PC-9 (cell line): ENCODE data around the gene EIF4A3. TPM values are rescaled to one million over a fixed set of nuclear protein-coding genes. Genes with fewer than 3 reads are reported as not detected.

Experiments
- BruUV-seq: library from RNA; stranded (reverse); fragments of 400-500 nt; replicated peaks from 2 replicates; lab custom pipeline; 2021; lab: Mats Ljungman, UMichigan
- CTCF ChIA-PET: fragments of 300-600 bp; sonication (Branson Sonifier 250); formaldehyde crosslinking; loops from one replicate; lab custom pipeline; 2022; ENCODE audit warnings: antibody characterized with exemption; lab: Charles Lee
- POLR2A ChIA-PET: fragments of 300-600 bp; sonication (Branson Sonifier 250); formaldehyde crosslinking; loops from one replicate; lab custom pipeline; 2022; ENCODE audit warnings: antibody characterized with exemption; ENCODE audit not compliant: unreplicated experiment; lab: Charles Lee
- DNase-seq, 2 experiments: peaks; one replicate each; pipeline versions ENCODE4 v3.0.0 to v3.0.0-alpha.2; 2015 to 2022; ENCODE audit warnings: mixed read lengths in 1 of 2
- H2AFZ ChIP-seq: fragments of 200-600 bp; sonication (generic); 2 replicates; pipeline ENCODE4 v1.8.1; 2017; ENCODE audit warnings: antibody characterized with exemption
- H3F3A ChIP-seq: fragments of 200-600 bp; sonication (generic); 2 replicates; pipeline ENCODE4 v1.8.1; 2017; ENCODE audit warnings: antibody characterized with exemption, mild to moderate bottlenecking, low read depth; ENCODE audit not compliant: insufficient read depth
- H3K27ac ChIP-seq: fragments of 200-600 bp; sonication (generic); 2 replicates; pipeline ENCODE4 v1.6.1; 2016; ENCODE audit warnings: mixed run types
- H3K27me3 ChIP-seq: fragments of 200-600 bp; sonication (generic); 2 replicates; pipeline ENCODE4 v1.6.1; 2016; ENCODE audit warnings: low read depth, mixed run types; ENCODE audit not compliant: insufficient read depth
- H3K36me3 ChIP-seq: fragments of 200-600 bp; sonication (generic); 2 replicates; pipeline ENCODE4 v1.6.1; 2016; ENCODE audit warnings: low read depth, mixed run types
- H3K4me1 ChIP-seq: fragments of 200-600 bp; sonication (generic); replicated peaks from 2 replicates; pipeline ENCODE4 v1.6.1; 2016; ENCODE audit warnings: mixed run types; ENCODE audit not compliant: insufficient read depth
- H3K4me2 ChIP-seq: fragments of 200-600 bp; sonication (generic); 2 replicates; pipeline ENCODE4 v1.6.1; 2017; ENCODE audit warnings: mixed run types
- H3K4me3 ChIP-seq: fragments of 200-600 bp; sonication (generic); 2 replicates; pipeline ENCODE4 v1.6.1; 2016; ENCODE audit warnings: mixed run types
- H3K79me2 ChIP-seq: fragments of 200-600 bp; sonication (generic); 2 replicates; pipeline ENCODE4 v1.6.1; 2017; ENCODE audit warnings: low read depth, mixed run types
- H3K9me2 ChIP-seq: fragments of 200-600 bp; sonication (generic); 2 replicates; pipeline ENCODE4 v1.8.1; 2017; ENCODE audit warnings: mild to moderate bottlenecking; ENCODE audit not compliant: insufficient read depth
- H3K9me3 ChIP-seq: fragments of 200-600 bp; sonication (generic); 2 replicates; pipeline ENCODE4 v1.8.1; 2016; ENCODE audit warnings: low read depth; ENCODE audit not compliant: insufficient read depth
- H4K20me1 ChIP-seq: fragments of 200-600 bp; sonication (generic); 2 replicates; pipeline ENCODE4 v1.8.1; 2017; ENCODE audit not compliant: insufficient read depth
- CTCF ChIP-seq: fragments of 200-600 bp; sonication (generic); conservative IDR thresholded peaks from 2 replicates; pipeline ENCODE4 v1.6.1; 2017; ENCODE audit warnings: mixed run types, antibody characterized with exemption, mild to moderate bottlenecking, moderate library complexity
- EZH2 ChIP-seq: fragments of 200-600 bp; sonication (generic); IDR thresholded peaks from 2 replicates; pipeline ENCODE4 v1.8.0; 2017; ENCODE audit warnings: antibody characterized with exemption, low read depth
- intact Hi-C: fragments of 100-400 bp; cut with micrococcal nuclease; formaldehyde crosslinking; loops from one replicate; pipeline ENCODE4 v1.10.0; 2022; ENCODE audit not compliant: unreplicated experiment
- total RNA-seq: library from RNA; stranded (reverse); gene quantifications from 2 replicates; pipeline ENCODE4 v1.2.3, GENCODE V29; 2021

The EIF4A3 gene
- total RNA-seq, 1 experiment from 2014 or later, result 114 TPM

- POLR2A ChIA-PET, result no interaction called here
Measured at GRCh38 chr17:80169107-80169506, 22.2 kb upstream of the EIF4A3 start.

GRCh38 chr17:80168371-80168770 lies 21.4 kb upstream of the EIF4A3 start:
- intact Hi-C loops, result no loop called here
- POLR2A ChIA-PET, result no interaction called here
- H3K9me2 ChIP-seq, result no peaks in the 10 kb centered on the region
- no peaks in the 10 kb centered on the region for H3K9me3 ChIP-seq
- peaks cover 12% of the 10 kb centered on the region for H3K4me1 ChIP-seq
- no TSS peak for BruUV-seq
- no peak overlapping the region for H2AFZ ChIP-seq
- H4K20me1 ChIP-seq, result no peaks in the 10 kb centered on the region
- no peaks in the 10 kb centered on the region for H3K27me3 ChIP-seq
- no peaks in the 10 kb centered on the region for H3K79me2 ChIP-seq
- H3K4me2 ChIP-seq, result no peak overlapping the region
- no peaks in the 10 kb centered on the region for H3F3A ChIP-seq
- no peak overlapping the region for H3K4me3 ChIP-seq
- no peak for TF ChIP-seq CTCF
- no peak for TF ChIP-seq EZH2
- CTCF ChIA-PET, result no interaction called here
- no peaks in the 10 kb centered on the region for H3K36me3 ChIP-seq
- DNase-seq, result no peak
- no peak overlapping the region for H3K27ac ChIP-seq

More at GRCh38 chr17:80169107-80169506, 22.2 kb upstream of the EIF4A3 start:
- H3K36me3 ChIP-seq, result no peaks in the 10 kb centered on the region
- H3K27me3 ChIP-seq, result no peaks in the 10 kb centered on the region
- H3K9me2 ChIP-seq, result no peaks in the 10 kb centered on the region
- CTCF ChIA-PET, result no interaction called here
- peak overlapping the region; percentile 81; the same call in 1 of the 2 replicates for H3K4me2 ChIP-seq
- H3K9me3 ChIP-seq, result no peaks in the 10 kb centered on the region
- H3K79me2 ChIP-seq, result no peaks in the 10 kb centered on the region
- peaks cover 12% of the 10 kb centered on the region for H3K4me1 ChIP-seq
- H3K4me3 ChIP-seq, result no peak overlapping the region
- no peaks in the 10 kb centered on the region for H3F3A ChIP-seq
- DNase-seq, result no peak
- no peak for TF ChIP-seq EZH2
- no peak for TF ChIP-seq CTCF
- intact Hi-C loops, result no loop called here
- H3K27ac ChIP-seq, result no peak overlapping the region
- H4K20me1 ChIP-seq, result no peaks in the 10 kb centered on the region
- H2AFZ ChIP-seq, result no peak overlapping the region
- BruUV-seq, result no TSS peak

GRCh38 chr17:80166446-80166845 lies 19.5 kb upstream of the EIF4A3 start:
- TF ChIP-seq EZH2, result no peak
- no peaks in the 10 kb centered on the region for H4K20me1 ChIP-seq
- no peak overlapping the region for H3K4me2 ChIP-seq
- no peak overlapping the region for H3K4me3 ChIP-seq
- H3K9me3 ChIP-seq, result no peaks in the 10 kb centered on the region
- no peak overlapping the region for H2AFZ ChIP-seq
- H3K4me1 ChIP-seq, result peaks cover 12% of the 10 kb centered on the region
- no TSS peak for BruUV-seq
- POLR2A ChIA-PET, result interaction anchor here (0.5 kb wide), 1 partner anchor 481 kb away, joined by 4 read pairs; no protein-coding TSS in a partner anchor
- no peaks in the 10 kb centered on the region for H3F3A ChIP-seq
- H3K9me2 ChIP-seq, result no peaks in the 10 kb centered on the region
- H3K27me3 ChIP-seq, result no peaks in the 10 kb centered on the region
- no peak overlapping the region for H3K27ac ChIP-seq
- CTCF ChIA-PET, result interaction anchor here (0.7 kb wide), 1 partner anchor 322 kb away, joined by 4 read pairs; no protein-coding TSS in a partner anchor
- no peaks in the 10 kb centered on the region for H3K36me3 ChIP-seq
- DNase-seq, result peak; percentile 29 to 53
- intact Hi-C loops, result no loop called here
- no peaks in the 10 kb centered on the region for H3K79me2 ChIP-seq

DNA sequence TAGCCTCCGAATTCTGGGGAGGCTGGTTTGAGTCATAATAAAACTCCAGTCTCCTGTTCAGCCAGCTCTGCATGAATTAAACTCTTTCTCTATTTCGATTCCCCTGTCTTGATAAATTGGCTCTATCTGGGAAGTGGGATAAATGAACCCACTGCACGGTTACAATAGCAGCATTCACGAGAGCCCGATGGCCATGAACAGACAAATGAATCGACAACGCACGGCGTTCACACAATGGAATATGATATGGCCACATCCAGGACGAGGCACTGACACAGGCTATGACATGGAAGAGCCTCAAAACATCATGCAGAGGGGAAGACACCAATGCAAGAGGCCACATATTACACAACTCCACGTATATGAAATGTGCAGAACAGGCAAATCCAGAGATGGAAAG lies 17.3 kb upstream of the EIF4A3 start:
- no peak overlapping the region for H2AFZ ChIP-seq
- H3K79me2 ChIP-seq, result no peaks in the 10 kb centered on the region
- H3K9me2 ChIP-seq, result no peaks in the 10 kb centered on the region
- H4K20me1 ChIP-seq, result no peaks in the 10 kb centered on the region
- H3K4me2 ChIP-seq, result no peak overlapping the region
- no peaks in the 10 kb centered on the region for H3K9me3 ChIP-seq
- peaks cover under 1% of the 10 kb centered on the region; the same call in 1 of the 2 replicates for H3K4me1 ChIP-seq
- intact Hi-C loops, result no loop called here
- TF ChIP-seq CTCF (no peak), EZH2 (no peak)
- H3K36me3 ChIP-seq, result no peaks in the 10 kb centered on the region
- H3F3A ChIP-seq, result no peaks in the 10 kb centered on the region
- no peak for DNase-seq
- H3K27ac ChIP-seq, result no peak overlapping the region
- no peaks in the 10 kb centered on the region for H3K27me3 ChIP-seq
- ChIA-PET CTCF (no interaction called here), POLR2A (no interaction called here)
- H3K4me3 ChIP-seq, result no peak overlapping the region
- no TSS peak for BruUV-seq
